GM12878 (cell line): ENCODE results near the gene OR8G5. TPM values are rescaled to one million over a fixed set of nuclear protein-coding genes. Genes with fewer than 3 reads are reported as not detected.

Experiments
- ATAC-seq: fragments of 200-7000 bp; cut with Tn5 transposase; 3 replicates; pipeline ENCODE4 v1.9.1; 2020; ENCODE audit warnings: mild to moderate bottlenecking, moderate library complexity
- BruUV-seq: library from RNA; stranded (reverse); fragments of 400-500 nt; replicated peaks from 2 replicates; lab custom pipeline; 2021; lab: Mats Ljungman, UMichigan
- CTCF ChIA-PET: fragments of 300-600 bp; sonication (Branson Sonifier 250); formaldehyde crosslinking; extraction: SDS; loops from one replicate; lab custom pipeline; 2021; ENCODE audit warnings: inconsistent platforms; lab: Yijun Ruan, JAX
- POLR2A ChIA-PET: fragments of 350-600 bp; formaldehyde crosslinking; extraction: SDS; loops from one replicate; lab custom pipeline; 2021; ENCODE audit warnings: inconsistent platforms; lab: Charles Lee
- RAD21 ChIA-PET: fragments of 300-600 bp; sonication (Branson Sonifier 250); formaldehyde crosslinking; loops from one replicate; lab custom pipeline; 2023; ENCODE audit warnings: antibody characterized with exemption; ENCODE audit not compliant: unreplicated experiment; lab: Charles Lee
- SMC1A ChIA-PET: fragments of 300-600 bp; sonication (Branson Sonifier 250); formaldehyde crosslinking; loops from one replicate; lab custom pipeline; 2023; ENCODE audit not compliant: unreplicated experiment, uncharacterized antibody; lab: Charles Lee
- DNase-seq: peaks from one replicate; pipeline ENCODE4 v3.0.0-alpha.2; 2011; ENCODE audit warnings: low read depth, low spot score
- FAIRE-seq: peaks from 3 replicates; lab custom pipeline; 2011; peaks lifted over from hg19 to GRCh38; lab: Jason Lieb, UNC
- H2AFZ ChIP-seq: 2 replicates; pipeline ENCODE4 v1.6.0; 2011; ENCODE audit warnings: low read depth, low read length, control low read depth; ENCODE audit not compliant: control insufficient read depth
- H3K27ac ChIP-seq: 2 replicates; pipeline ENCODE4 v1.5.1; 2011; ENCODE audit warnings: control low read depth; ENCODE audit not compliant: control insufficient read depth, insufficient read depth
- H3K27me3 ChIP-seq, 2 experiments: replicated peaks in 1 of 2; 2 replicates each; pipeline versions ENCODE4 v1.6.0 to v1.6.1; 2011; ENCODE audit warnings: low read length in 1 of 2; ENCODE audit not compliant: control insufficient read depth in 2 of 2, insufficient read depth in 2 of 2
- H3K36me3 ChIP-seq, 2 experiments: 2 replicates each; pipeline ENCODE4 v1.5.1; 2011; ENCODE audit warnings: low read length in 1 of 2; ENCODE audit not compliant: control insufficient read depth in 2 of 2, insufficient read depth in 2 of 2
- H3K4me1 ChIP-seq: 2 replicates; pipeline ENCODE4 v1.6.1; 2011; ENCODE audit warnings: mild to moderate bottlenecking, low read length, moderate library complexity, mixed read lengths; ENCODE audit not compliant: control insufficient read depth, insufficient read depth
- H3K4me2 ChIP-seq: 2 replicates; pipeline ENCODE4 v1.6.0; 2011; ENCODE audit warnings: control low read depth; ENCODE audit not compliant: control insufficient read depth, insufficient read depth
- H3K4me3 ChIP-seq: fragments of 200-600 bp; sonication (generic); 2 replicates; pipeline ENCODE4 v1.5.1; 2016
- H3K79me2 ChIP-seq: 2 replicates; pipeline ENCODE4 v1.6.0; 2011; ENCODE audit warnings: low read length; ENCODE audit not compliant: control insufficient read depth, insufficient read depth
- H3K9ac ChIP-seq: 2 replicates; pipeline ENCODE4 v1.8.0; 2011; ENCODE audit warnings: low read length, control low read depth, mixed read lengths; ENCODE audit not compliant: control insufficient read depth, insufficient read depth
- H3K9me3 ChIP-seq: replicated peaks from 3 replicates; pipeline ENCODE4 v1.5.1; 2011; ENCODE audit warnings: mild to moderate bottlenecking, low read length; ENCODE audit not compliant: control insufficient read depth, insufficient read depth
- H4K20me1 ChIP-seq: 2 replicates; pipeline ENCODE4 v1.6.0; 2011; ENCODE audit not compliant: control insufficient read depth, insufficient read depth
- EZH2 ChIP-seq: IDR thresholded peaks from 2 replicates; pipeline ENCODE4 v1.6.1; 2012; ENCODE audit warnings: low read depth, mild to moderate bottlenecking, control low read depth, inconsistent platforms, low read length, borderline replicate concordance; ENCODE audit not compliant: control insufficient read depth
- HDAC2 ChIP-seq: fragments of 200-600 bp; sonication (generic); IDR thresholded peaks from 2 replicates; pipeline ENCODE4 v1.6.1; 2017
- NRF1 ChIP-seq: conservative IDR thresholded peaks from 2 replicates; pipeline ENCODE4 v1.6.1; 2011; ENCODE audit warnings: mild to moderate bottlenecking, low read depth, low read length, improper control_type of control experiment
- WRNIP1 ChIP-seq: IDR thresholded peaks from 2 replicates; pipeline ENCODE4 v1.6.1; 2011; ENCODE audit warnings: low read depth, low read length, improper control_type of control experiment, borderline replicate concordance
- WGBS: methylation state at CpG from one replicate; pipeline ENCODE4 v1.1.6; 2016; ENCODE audit warnings: low lambda C conversion rate; ENCODE audit not compliant: insufficient replicate concordance, insufficient coverage; ENCODE audit errors: missing lambda C conversion rate; 5-methylcytosine and 5-hydroxymethylcytosine counted together
- in situ Hi-C: fragments of 300-500 bp; cut with MboI; formaldehyde crosslinking; loops from 9 replicates; pipeline ENCODE4 v1.14.3; 2018; ENCODE audit warnings: mixed read lengths
- intact Hi-C: fragments of 100-400 bp; cut with micrococcal nuclease; formaldehyde crosslinking; loops from one replicate; pipeline ENCODE4 v1.14.2; 2022; ENCODE audit not compliant: unreplicated experiment
- polyA plus RNA-seq, 11 experiments: library from polyadenylated mRNA; depleted of rRNA in 4 of 11; unstranded in 6 of 11; stranded (reverse) in 5 of 11; fragments of >200 nt; fragmentation: Nextera tagmentation in 4 of 11; fragmentation: Illumina TruSeq in 1 of 11; extraction: Ambion mirVana in 4 of 11; extraction: Trizol in 1 of 11; gene quantifications; 1 replicate in 1 of 11; 2 replicates in 10 of 11; pipeline versions ENCODE4 v1.2.1 to v1.2.3, GENCODE V29; 2011 to 2016; ENCODE audit warnings: inconsistent platforms in 2 of 11, missing spikeins in 2 of 11, low read depth in 1 of 11
- total RNA-seq, 4 experiments: library from RNA; depleted of rRNA in 3 of 4; stranded (reverse); fragments of >200 nt in 3 of 4; fragmentation: Illumina TruSeq in 1 of 4; extraction: Trizol in 1 of 4; gene quantifications; 2 replicates each; pipeline versions ENCODE4 v1.2.1 to v1.2.3, GENCODE V29; 2013 to 2021
- TF ChIP-seq, protein P1 (sequence below): IDR thresholded peaks from 2 replicates; pipeline ENCODE4 v1.6.1; 2012; ENCODE audit warnings: low read depth, low read length, improper control_type of control experiment
- TF ChIP-seq, protein P2 (sequence below): fragments of 150-350 bp; IDR thresholded peaks from 2 replicates; pipeline ENCODE4 v1.6.1; 2016; ENCODE audit warnings: low read depth, low read length
- TF ChIP-seq, protein P3 (sequence below): IDR thresholded peaks from 2 replicates; pipeline ENCODE4 v1.6.1; 2011; ENCODE audit warnings: borderline replicate concordance, low read depth, mild to moderate bottlenecking, moderate library complexity, mixed read lengths, low read length; ENCODE audit not compliant: insufficient read depth; ENCODE audit errors: extremely low read length
- TF ChIP-seq, protein P4 (sequence below): IDR thresholded peaks from 2 replicates; pipeline ENCODE4 v1.6.1; 2011; ENCODE audit warnings: low read depth, low read length, improper control_type of control experiment, borderline replicate concordance

The OR8G5 gene
- total and polyA plus RNA-seq, 10 of the 15 experiments (the other 5 are each of a cell fraction or from before 2014, with no cell fraction given), result not detected

DNA sequence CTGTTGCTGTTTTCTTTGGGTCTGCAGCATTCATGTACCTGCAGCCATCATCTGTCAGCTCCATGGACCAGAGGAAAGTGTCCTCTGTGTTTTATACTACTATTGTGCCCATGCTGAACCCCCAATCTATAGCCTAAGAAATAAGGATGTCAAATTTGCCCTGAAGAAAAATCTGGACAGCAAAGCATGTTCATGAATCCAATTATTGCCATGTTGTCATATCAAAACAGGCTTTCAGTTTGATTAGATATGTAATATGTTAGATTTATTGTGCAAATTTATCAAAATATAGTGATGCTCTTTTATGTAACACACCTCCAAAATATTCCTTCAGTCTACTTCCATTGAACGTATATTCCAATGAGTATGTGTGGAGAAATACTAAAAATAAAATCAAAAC, 30.7 kb upstream of the OR8G5 start (continued):
- TF ChIP-seq, protein P1, sequence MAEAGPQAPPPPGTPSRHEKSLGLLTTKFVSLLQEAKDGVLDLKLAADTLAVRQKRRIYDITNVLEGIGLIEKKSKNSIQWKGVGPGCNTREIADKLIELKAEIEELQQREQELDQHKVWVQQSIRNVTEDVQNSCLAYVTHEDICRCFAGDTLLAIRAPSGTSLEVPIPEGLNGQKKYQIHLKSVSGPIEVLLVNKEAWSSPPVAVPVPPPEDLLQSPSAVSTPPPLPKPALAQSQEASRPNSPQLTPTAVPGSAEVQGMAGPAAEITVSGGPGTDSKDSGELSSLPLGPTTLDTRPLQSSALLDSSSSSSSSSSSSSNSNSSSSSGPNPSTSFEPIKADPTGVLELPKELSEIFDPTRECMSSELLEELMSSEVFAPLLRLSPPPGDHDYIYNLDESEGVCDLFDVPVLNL, result no peak
- TF ChIP-seq, protein P2, sequence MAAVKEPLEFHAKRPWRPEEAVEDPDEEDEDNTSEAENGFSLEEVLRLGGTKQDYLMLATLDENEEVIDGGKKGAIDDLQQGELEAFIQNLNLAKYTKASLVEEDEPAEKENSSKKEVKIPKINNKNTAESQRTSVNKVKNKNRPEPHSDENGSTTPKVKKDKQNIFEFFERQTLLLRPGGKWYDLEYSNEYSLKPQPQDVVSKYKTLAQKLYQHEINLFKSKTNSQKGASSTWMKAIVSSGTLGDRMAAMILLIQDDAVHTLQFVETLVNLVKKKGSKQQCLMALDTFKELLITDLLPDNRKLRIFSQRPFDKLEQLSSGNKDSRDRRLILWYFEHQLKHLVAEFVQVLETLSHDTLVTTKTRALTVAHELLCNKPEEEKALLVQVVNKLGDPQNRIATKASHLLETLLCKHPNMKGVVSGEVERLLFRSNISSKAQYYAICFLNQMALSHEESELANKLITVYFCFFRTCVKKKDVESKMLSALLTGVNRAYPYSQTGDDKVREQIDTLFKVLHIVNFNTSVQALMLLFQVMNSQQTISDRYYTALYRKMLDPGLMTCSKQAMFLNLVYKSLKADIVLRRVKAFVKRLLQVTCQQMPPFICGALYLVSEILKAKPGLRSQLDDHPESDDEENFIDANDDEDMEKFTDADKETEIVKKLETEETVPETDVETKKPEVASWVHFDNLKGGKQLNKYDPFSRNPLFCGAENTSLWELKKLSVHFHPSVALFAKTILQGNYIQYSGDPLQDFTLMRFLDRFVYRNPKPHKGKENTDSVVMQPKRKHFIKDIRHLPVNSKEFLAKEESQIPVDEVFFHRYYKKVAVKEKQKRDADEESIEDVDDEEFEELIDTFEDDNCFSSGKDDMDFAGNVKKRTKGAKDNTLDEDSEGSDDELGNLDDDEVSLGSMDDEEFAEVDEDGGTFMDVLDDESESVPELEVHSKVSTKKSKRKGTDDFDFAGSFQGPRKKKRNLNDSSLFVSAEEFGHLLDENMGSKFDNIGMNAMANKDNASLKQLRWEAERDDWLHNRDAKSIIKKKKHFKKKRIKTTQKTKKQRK, result no peak
- TF ChIP-seq, protein P3, sequence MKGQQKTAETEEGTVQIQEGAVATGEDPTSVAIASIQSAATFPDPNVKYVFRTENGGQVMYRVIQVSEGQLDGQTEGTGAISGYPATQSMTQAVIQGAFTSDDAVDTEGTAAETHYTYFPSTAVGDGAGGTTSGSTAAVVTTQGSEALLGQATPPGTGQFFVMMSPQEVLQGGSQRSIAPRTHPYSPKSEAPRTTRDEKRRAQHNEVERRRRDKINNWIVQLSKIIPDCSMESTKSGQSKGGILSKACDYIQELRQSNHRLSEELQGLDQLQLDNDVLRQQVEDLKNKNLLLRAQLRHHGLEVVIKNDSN, result no peak
- TF ChIP-seq HDAC2 (no peak), WRNIP1 (no peak)

DNA sequence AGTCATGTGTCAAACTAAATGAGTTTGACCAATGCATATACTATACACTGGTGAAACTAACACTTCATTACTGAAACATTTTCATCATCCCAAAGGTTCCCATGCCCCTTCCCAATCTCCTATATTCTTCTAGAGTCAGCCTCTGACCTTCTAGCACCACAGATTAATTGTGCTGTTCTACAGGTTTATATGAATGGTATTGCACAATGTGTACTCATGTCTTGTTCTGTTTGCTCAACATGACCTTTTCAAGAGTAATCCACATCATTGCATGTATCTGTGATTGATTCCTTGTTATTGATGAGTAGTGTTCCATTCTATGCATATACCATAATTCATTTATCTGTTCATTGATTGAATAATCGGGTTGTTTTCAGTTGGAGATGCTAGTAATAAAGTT, 22.8 kb upstream of the OR8G5 start:
- Histone ChIP-seq H3K4me2 (no peak overlapping the region), H2AFZ (no peak overlapping the region), H3K27ac (no peak overlapping the region), H3K27me3 (no peaks in the 10 kb centered on the region), H3K9ac (no peak overlapping the region), H3K36me3 (no peaks in the 10 kb centered on the region), H3K4me1 (no peaks in the 10 kb centered on the region), H4K20me1 (no peaks in the 10 kb centered on the region), H3K79me2 (no peaks in the 10 kb centered on the region), H3K4me3 (no peak overlapping the region), H3K9me3 (no peaks in the 10 kb centered on the region)
- intact Hi-C loops (no loop called here), in situ Hi-C loops (no loop called here)
- no TSS peak for BruUV-seq
- ChIA-PET POLR2A (no interaction called here), CTCF (no interaction called here), SMC1A (no interaction called here), RAD21 (no interaction called here)
- TF ChIP-seq, protein P4, sequence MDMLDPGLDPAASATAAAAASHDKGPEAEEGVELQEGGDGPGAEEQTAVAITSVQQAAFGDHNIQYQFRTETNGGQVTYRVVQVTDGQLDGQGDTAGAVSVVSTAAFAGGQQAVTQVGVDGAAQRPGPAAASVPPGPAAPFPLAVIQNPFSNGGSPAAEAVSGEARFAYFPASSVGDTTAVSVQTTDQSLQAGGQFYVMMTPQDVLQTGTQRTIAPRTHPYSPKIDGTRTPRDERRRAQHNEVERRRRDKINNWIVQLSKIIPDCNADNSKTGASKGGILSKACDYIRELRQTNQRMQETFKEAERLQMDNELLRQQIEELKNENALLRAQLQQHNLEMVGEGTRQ, result no peak
- TF ChIP-seq NRF1 (no peak), EZH2 (no peak)
- DNase-seq (no peak), ATAC-seq (no peak), FAIRE-seq (no peak)
- WGBS, result 4% methylated on average over 1 of the region's 1 CpG
